Fibroblast of lung (primary cell): ENCODE data around the gene ABHD16A. TPM values are rescaled to one million over a fixed set of nuclear protein-coding genes. Genes with fewer than 3 reads are reported as not detected.

Experiments
- DNase-seq, 2 donors: peaks; one replicate each; pipeline versions ENCODE4 v3.0.0 to v3.0.0-alpha.2; 2010; ENCODE audit warnings: low read depth in 2 of 2
- H2AFZ ChIP-seq: 2 replicates; pipeline ENCODE4 v1.5.1; 2012; ENCODE audit warnings: low read length, control low read depth, inconsistent platforms
- H3K27ac ChIP-seq: 2 replicates; pipeline ENCODE4 v1.5.1; 2011; ENCODE audit warnings: low read length, control low read depth; ENCODE audit not compliant: insufficient read depth
- H3K27me3 ChIP-seq: 2 replicates; pipeline ENCODE4 v1.5.1; 2011; ENCODE audit warnings: mild to moderate bottlenecking, low read length; ENCODE audit not compliant: control insufficient read depth, insufficient read depth
- H3K36me3 ChIP-seq: 2 replicates; pipeline ENCODE4 v1.5.1; 2011; ENCODE audit warnings: low read length; ENCODE audit not compliant: control insufficient read depth, insufficient read depth
- H3K4me1 ChIP-seq: 2 replicates; pipeline ENCODE4 v1.5.1; 2011; ENCODE audit warnings: low read length; ENCODE audit not compliant: control insufficient read depth, insufficient read depth; ENCODE audit errors: extremely low read depth
- H3K4me2 ChIP-seq: 2 replicates; pipeline ENCODE4 v1.5.1; 2011; ENCODE audit warnings: low read length, control low read depth; ENCODE audit not compliant: insufficient read depth; ENCODE audit errors: extremely low read depth
- H3K4me3 ChIP-seq, 4 experiments: fragments of 200-600 bp in 1 of 4; sonication (generic) in 1 of 4; replicated peaks in 1 of 4; 2 replicates each; pipeline ENCODE4 v1.5.1; 2011 to 2016; ENCODE audit warnings: low read length in 4 of 4, low read depth in 3 of 4, mild to moderate bottlenecking in 3 of 4, control low read depth in 2 of 4, inconsistent platforms in 1 of 4, mixed read lengths in 1 of 4; ENCODE audit not compliant: insufficient read depth in 1 of 4; ENCODE audit errors: control extremely low read depth in 1 of 4
- H3K79me2 ChIP-seq: 2 replicates; pipeline ENCODE4 v1.5.1; 2012; ENCODE audit warnings: mild to moderate bottlenecking, low read length, inconsistent platforms; ENCODE audit not compliant: control insufficient read depth, insufficient read depth
- H3K9ac ChIP-seq: 2 replicates; pipeline ENCODE4 v1.5.1; 2011; ENCODE audit warnings: mild to moderate bottlenecking, low read length, control low read depth; ENCODE audit not compliant: insufficient read depth
- H3K9me3 ChIP-seq: 2 replicates; pipeline ENCODE4 v1.5.1; 2012; ENCODE audit warnings: low read depth, low read length; ENCODE audit not compliant: control insufficient read depth, insufficient read depth
- H4K20me1 ChIP-seq: 2 replicates; pipeline ENCODE4 v1.5.1; 2011; ENCODE audit warnings: low read length; ENCODE audit not compliant: control insufficient read depth, insufficient read depth; ENCODE audit errors: extremely low read depth
- CTCF ChIP-seq, 2 donors: IDR thresholded peaks in 1 of 2; conservative IDR thresholded peaks in 1 of 2; 1 replicate in 1 of 2; 2 replicates in 1 of 2; pipeline ENCODE4 v1.5.1; 2011 to 2012; ENCODE audit warnings: low read length in 2 of 2, control low read depth in 1 of 2, inconsistent platforms in 1 of 2, low read depth in 1 of 2, mild to moderate bottlenecking in 1 of 2
- EZH2 ChIP-seq: IDR thresholded peaks from 2 replicates; pipeline ENCODE4 v1.5.1; 2012; ENCODE audit warnings: low read length, control low read depth, mild to moderate bottlenecking; ENCODE audit errors: missing control alignments
- polyA plus RNA-seq, 2 donors: library from polyadenylated mRNA; depleted of rRNA in 1 of 2; stranded (reverse) in 1 of 2; unstranded in 1 of 2; fragments of >200 nt; gene quantifications; 2 replicates each; pipeline ENCODE4 v1.2.1, GENCODE V29; 2011 to 2012; ENCODE audit warnings: missing spikeins in 1 of 2
- total RNA-seq: library from RNA; depleted of rRNA; stranded (reverse); fragments of >200 nt; gene quantifications from 2 replicates; pipeline ENCODE4 v1.2.1, GENCODE V29; 2014

The ABHD16A gene
- total and polyA plus RNA-seq, 2 donors (not counting 1 experiment from before 2014, with no cell fraction given): 25.1 to 72.0 TPM

- Histone ChIP-seq H3K9ac (no peak overlapping the region), H4K20me1 (no peaks in the 10 kb centered on the region)
These were observed 57.8 kb downstream of the ABHD16A start for GRCh38 chr6:31645325-31645724.

GRCh38 chr6:31643818-31644454 is 59.2 kb downstream of the ABHD16A start:
- no peak overlapping the region for H3K9ac ChIP-seq
- H3K79me2 ChIP-seq: no peaks in the 10 kb centered on the region
- H4K20me1 ChIP-seq: no peaks in the 10 kb centered on the region
- H3K4me3 ChIP-seq: no peak overlapping the region
- no peak overlapping the region for H3K27ac ChIP-seq
- no peak overlapping the region for H3K4me2 ChIP-seq
- no peaks in the 10 kb centered on the region for H3K27me3 ChIP-seq
- H2AFZ ChIP-seq: no peak overlapping the region
- TF ChIP-seq EZH2 (no peak), CTCF (conservative IDR thresholded peaks at IDR 0.05 in 1 of 2, IDR thresholded peaks at IDR 0.05 in 1 of 2; ENCODE audit: low read depth in 1 of 2, low read length in 2 of 2) (no peak)
- peaks cover 35% of the 10 kb centered on the region for H3K36me3 ChIP-seq
- no peaks in the 10 kb centered on the region for H3K4me1 ChIP-seq
- no peak for DNase-seq
- no peaks in the 10 kb centered on the region for H3K9me3 ChIP-seq

More at GRCh38 chr6:31645325-31645724, 57.8 kb downstream of the ABHD16A start:
- H2AFZ ChIP-seq: no peak overlapping the region
- no peaks in the 10 kb centered on the region for H3K4me1 ChIP-seq
- no peak for DNase-seq
- peaks cover 35% of the 10 kb centered on the region for H3K36me3 ChIP-seq
- no peaks in the 10 kb centered on the region for H3K27me3 ChIP-seq
- no peak overlapping the region for H3K27ac ChIP-seq
- H3K79me2 ChIP-seq: peaks cover 11% of the 10 kb centered on the region
- no peak overlapping the region for H3K4me2 ChIP-seq
- H3K9me3 ChIP-seq: no peaks in the 10 kb centered on the region
- TF ChIP-seq EZH2 (no peak), CTCF (conservative IDR thresholded peaks at IDR 0.05 in 1 of 2, IDR thresholded peaks at IDR 0.05 in 1 of 2; ENCODE audit: low read depth in 1 of 2, low read length in 2 of 2) (no peak)
- no peak overlapping the region for H3K4me3 ChIP-seq

GRCh38 chr6:31642798-31643570 is 60.1 kb downstream of the ABHD16A start:
- DNase-seq: no peak
- no peaks in the 10 kb centered on the region for H3K9me3 ChIP-seq
- no peak overlapping the region for H2AFZ ChIP-seq
- no peak overlapping the region for H3K27ac ChIP-seq
- TF ChIP-seq EZH2: no peak
- TF ChIP-seq CTCF (conservative IDR thresholded peaks at IDR 0.05 in 1 of 2, IDR thresholded peaks at IDR 0.05 in 1 of 2; ENCODE audit: low read depth in 1 of 2, low read length in 2 of 2): no peak
- no peak overlapping the region for H3K9ac ChIP-seq
- H4K20me1 ChIP-seq: no peaks in the 10 kb centered on the region
- H3K4me3 ChIP-seq: no peak overlapping the region
- H3K4me1 ChIP-seq: no peaks in the 10 kb centered on the region
- H3K79me2 ChIP-seq: no peaks in the 10 kb centered on the region
- H3K4me2 ChIP-seq: no peak overlapping the region
- peaks cover 30% of the 10 kb centered on the region for H3K36me3 ChIP-seq
- H3K27me3 ChIP-seq: no peaks in the 10 kb centered on the region
